Measurements from ENCODE around the gene SREK1.

- TF ChIP-seq POLR2AphosphoS5 (IDR thresholded peaks at IDR 0.05) = no peak
- TF ChIP-seq POLR2A (IDR thresholded peaks at IDR 0.05) = no peak
- TF ChIP-seq, protein P1, sequence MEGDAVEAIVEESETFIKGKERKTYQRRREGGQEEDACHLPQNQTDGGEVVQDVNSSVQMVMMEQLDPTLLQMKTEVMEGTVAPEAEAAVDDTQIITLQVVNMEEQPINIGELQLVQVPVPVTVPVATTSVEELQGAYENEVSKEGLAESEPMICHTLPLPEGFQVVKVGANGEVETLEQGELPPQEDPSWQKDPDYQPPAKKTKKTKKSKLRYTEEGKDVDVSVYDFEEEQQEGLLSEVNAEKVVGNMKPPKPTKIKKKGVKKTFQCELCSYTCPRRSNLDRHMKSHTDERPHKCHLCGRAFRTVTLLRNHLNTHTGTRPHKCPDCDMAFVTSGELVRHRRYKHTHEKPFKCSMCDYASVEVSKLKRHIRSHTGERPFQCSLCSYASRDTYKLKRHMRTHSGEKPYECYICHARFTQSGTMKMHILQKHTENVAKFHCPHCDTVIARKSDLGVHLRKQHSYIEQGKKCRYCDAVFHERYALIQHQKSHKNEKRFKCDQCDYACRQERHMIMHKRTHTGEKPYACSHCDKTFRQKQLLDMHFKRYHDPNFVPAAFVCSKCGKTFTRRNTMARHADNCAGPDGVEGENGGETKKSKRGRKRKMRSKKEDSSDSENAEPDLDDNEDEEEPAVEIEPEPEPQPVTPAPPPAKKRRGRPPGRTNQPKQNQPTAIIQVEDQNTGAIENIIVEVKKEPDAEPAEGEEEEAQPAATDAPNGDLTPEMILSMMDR (IDR thresholded peaks at IDR 0.05) = no peak
- TF ChIP-seq EP300 (IDR thresholded peaks at IDR 0.05) = no peak
These were observed 43.2 kb upstream of the SREK1 start for GRCh38 chr5:66100851-66101250.
